MM.1S (cell line): Measurements from ENCODE around the gene FEN1.

Experiments
- EZH2 ChIP-seq: fragments of 300-600 bp; sonication (generic); optimal IDR thresholded peaks from 2 replicates; pipeline ENCODE3; 2017; ENCODE audit warnings: low read depth, mild to moderate bottlenecking, antibody characterized with exemption, low read length, mixed read lengths
- EZH2phosphoT487 ChIP-seq: fragments of 300-600 bp; sonication (generic); IDR thresholded peaks from 2 replicates; pipeline ENCODE4 v1.6.1; 2018; ENCODE audit warnings: antibody characterized with exemption, low read length
- TF ChIP-seq, protein P1 (sequence below): fragments of 300-600 bp; sonication (generic); IDR thresholded peaks from 2 replicates; pipeline ENCODE4 v1.5.1; 2016; ENCODE audit warnings: antibody characterized with exemption, low read length, mixed read lengths

- TF ChIP-seq, protein P1, sequence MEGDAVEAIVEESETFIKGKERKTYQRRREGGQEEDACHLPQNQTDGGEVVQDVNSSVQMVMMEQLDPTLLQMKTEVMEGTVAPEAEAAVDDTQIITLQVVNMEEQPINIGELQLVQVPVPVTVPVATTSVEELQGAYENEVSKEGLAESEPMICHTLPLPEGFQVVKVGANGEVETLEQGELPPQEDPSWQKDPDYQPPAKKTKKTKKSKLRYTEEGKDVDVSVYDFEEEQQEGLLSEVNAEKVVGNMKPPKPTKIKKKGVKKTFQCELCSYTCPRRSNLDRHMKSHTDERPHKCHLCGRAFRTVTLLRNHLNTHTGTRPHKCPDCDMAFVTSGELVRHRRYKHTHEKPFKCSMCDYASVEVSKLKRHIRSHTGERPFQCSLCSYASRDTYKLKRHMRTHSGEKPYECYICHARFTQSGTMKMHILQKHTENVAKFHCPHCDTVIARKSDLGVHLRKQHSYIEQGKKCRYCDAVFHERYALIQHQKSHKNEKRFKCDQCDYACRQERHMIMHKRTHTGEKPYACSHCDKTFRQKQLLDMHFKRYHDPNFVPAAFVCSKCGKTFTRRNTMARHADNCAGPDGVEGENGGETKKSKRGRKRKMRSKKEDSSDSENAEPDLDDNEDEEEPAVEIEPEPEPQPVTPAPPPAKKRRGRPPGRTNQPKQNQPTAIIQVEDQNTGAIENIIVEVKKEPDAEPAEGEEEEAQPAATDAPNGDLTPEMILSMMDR = no peak
- no peak for TF ChIP-seq EZH2phosphoT487
- no peak for TF ChIP-seq EZH2
Measured at GRCh38 chr11:61761440-61762222, 31.1 kb upstream of the FEN1 start.
